Stimulated activated CD4-positive, alpha-beta T cell treated with anti-CD3 and anti-CD28 coated beads, Interleukin-2, amount 100 ng/mL, for 48 hours (primary cell): ENCODE results near the gene TCF12.
"Not testable (repeated sequence)": the region's sequence is repeated elsewhere in the genome, so short reads cannot be mapped to it uniquely, and the experiment has no call there.

Experiments used
- DNase-seq, 2 donors: peaks; one replicate each; pipeline ENCODE4 v3.0.0-alpha.2; 2020

Gene TCF12

GRCh38 chr15:56982987-56983386 is 64.5 kb downstream of the TCF12 start:
- DNase-seq, result no peak

GRCh38 chr15:56984681-56985481 is 66.4 kb downstream of the TCF12 start:
- DNase-seq, result no peak

GRCh38 chr15:56985856-56986255 is 67.4 kb downstream of the TCF12 start:
- DNase-seq, result no peak

GRCh38 chr15:56987286-56987685 is 68.8 kb downstream of the TCF12 start:
- DNase-seq, result no peak

- no peak for DNase-seq
Measured at GRCh38 chr15:56988219-56988618, 69.8 kb downstream of the TCF12 start.

GRCh38 chr15:56989411-56989924 is 71.0 kb downstream of the TCF12 start:
- DNase-seq, result no peak

- no peak for DNase-seq
Measured at GRCh38 chr15:56991017-56991416, 72.6 kb downstream of the TCF12 start.

- no peak for DNase-seq
Measured at GRCh38 chr15:56992725-56993124, 74.3 kb downstream of the TCF12 start.

GRCh38 chr15:56994280-56994679 is 75.8 kb downstream of the TCF12 start:
- no peak for DNase-seq

- DNase-seq, result no peak
Measured at GRCh38 chr15:56996093-56996492, 77.6 kb downstream of the TCF12 start.

- no peak for DNase-seq
Measured at GRCh38 chr15:56996746-56997470, 78.5 kb downstream of the TCF12 start.

GRCh38 chr15:57003418-57003817 is 85.0 kb downstream of the TCF12 start:
- DNase-seq, result no peak

GRCh38 chr15:57005244-57005643 is 86.8 kb downstream of the TCF12 start:
- DNase-seq, result no peak

GRCh38 chr15:57007797-57008196 is 89.4 kb downstream of the TCF12 start:
- not testable (repeated sequence) for DNase-seq

- DNase-seq, result no peak
Measured at GRCh38 chr15:57010724-57011123, 92.3 kb downstream of the TCF12 start.

GRCh38 chr15:57012556-57012955 is 94.1 kb downstream of the TCF12 start:
- DNase-seq, result no peak

- not testable (repeated sequence) for DNase-seq
Measured at GRCh38 chr15:57014896-57015295, 96.5 kb downstream of the TCF12 start.

- DNase-seq, result no peak
Measured at GRCh38 chr15:57015360-57015759, 96.9 kb downstream of the TCF12 start.

- DNase-seq, result no peak
Measured at GRCh38 chr15:57015897-57016296, 97.5 kb downstream of the TCF12 start.

GRCh38 chr15:57017024-57017423 is 98.6 kb downstream of the TCF12 start:
- DNase-seq, result no peak

GRCh38 chr15:57018151-57018550 is 99.7 kb downstream of the TCF12 start:
- DNase-seq, result no peak

- no peak for DNase-seq
Measured at GRCh38 chr15:57019496-57020160, 101.2 kb downstream of the TCF12 start.

GRCh38 chr15:57025264-57025926 is 107.0 kb downstream of the TCF12 start:
- DNase-seq, result no peak
